Endodermal cell (in vitro differentiated cells): ENCODE data around the gene BNIP3. TPM values are rescaled to one million over a fixed set of nuclear protein-coding genes. Genes with fewer than 3 reads are reported as not detected.

Source experiments
- DNase-seq: peaks from one replicate; pipeline ENCODE4 v3.0.0-alpha.2; 2017
- H3K27ac ChIP-seq: 2 replicates; pipeline ENCODE4 v1.5.1; 2013; ENCODE audit warnings: mild to moderate bottlenecking, low read depth, low read length, moderate library complexity
- H3K27me3 ChIP-seq: 2 replicates; pipeline ENCODE4 v1.6.1; 2013; ENCODE audit warnings: mild to moderate bottlenecking, low read length, moderate library complexity; ENCODE audit not compliant: insufficient read depth, control insufficient read depth, poor library complexity, severe bottlenecking
- H3K36me3 ChIP-seq: 2 replicates; pipeline ENCODE4 v1.7.0; 2013; ENCODE audit warnings: mild to moderate bottlenecking, low read length, moderate library complexity; ENCODE audit not compliant: control insufficient read depth, insufficient read depth
- H3K4me1 ChIP-seq: one replicate; pipeline ENCODE4 v1.7.0; 2013; ENCODE audit warnings: low read length; ENCODE audit not compliant: control insufficient read depth, insufficient read depth
- H3K4me3 ChIP-seq: 2 replicates; pipeline ENCODE4 v1.5.1; 2013; ENCODE audit warnings: mild to moderate bottlenecking, low read length, moderate library complexity
- H3K9ac ChIP-seq: 2 replicates; pipeline ENCODE4 v1.6.1; 2013; ENCODE audit warnings: mild to moderate bottlenecking, low read length, moderate library complexity; ENCODE audit not compliant: poor library complexity, severe bottlenecking; ENCODE audit errors: extremely low read depth
- H3K9me3 ChIP-seq: 2 replicates; pipeline ENCODE4 v1.6.1; 2013; ENCODE audit warnings: mild to moderate bottlenecking, low read length, moderate library complexity; ENCODE audit not compliant: control insufficient read depth
- H3K27ac Mint-ChIP-seq: 2 replicates; pipeline ENCODE4 v1.8.0; 2020; ENCODE audit warnings: mixed read lengths
- H3K27me3 Mint-ChIP-seq: 2 replicates; pipeline ENCODE4 v1.8.0; 2021; ENCODE audit warnings: mild to moderate bottlenecking, mixed read lengths; ENCODE audit not compliant: insufficient read depth
- H3K36me3 Mint-ChIP-seq: 2 replicates; pipeline ENCODE4 v1.8.0; 2020; ENCODE audit warnings: low read depth, mixed read lengths
- H3K4me1 Mint-ChIP-seq: 2 replicates; pipeline ENCODE4 v1.8.0; 2020; ENCODE audit warnings: mixed read lengths
- H3K4me3 Mint-ChIP-seq: 2 replicates; pipeline ENCODE4 v1.8.0; 2020; ENCODE audit warnings: mild to moderate bottlenecking, moderate library complexity, mixed read lengths
- H3K9me3 Mint-ChIP-seq: 2 replicates; pipeline ENCODE4 v1.8.0; 2020; ENCODE audit warnings: mild to moderate bottlenecking, mixed read lengths
- CTCF ChIP-seq: fragments of 200-600 bp; sonication (generic); conservative IDR thresholded peaks from 2 replicates; pipeline ENCODE4 v1.5.0; 2021; ENCODE audit warnings: antibody characterized with exemption, mild to moderate bottlenecking
- WGBS, 2 experiments: methylation state at CpG; one replicate each; pipeline versions ENCODE4 v1.1.5 to v1.1.7; 2013; ENCODE audit warnings: missing lambda C conversion rate in 2 of 2, mixed read lengths in 1 of 2; ENCODE audit not compliant: insufficient coverage in 1 of 2, insufficient read length in 1 of 2; 5-methylcytosine and 5-hydroxymethylcytosine counted together
- total RNA-seq, 2 donors: library from RNA; stranded (reverse); fragmentation: NEBNext Ultra II Directional in 1 of 2; extraction: Animal tissue kit (Norgen Biotek cat#: 25700) in 1 of 2; gene quantifications; 2 replicates in 1 of 2; 3 replicates in 1 of 2; pipeline ENCODE4 v1.2.1, GENCODE V29; 2021

Gene BNIP3
- total RNA-seq, 2 donors from 2014 or later = 93.5 to 108 TPM

- H3K4me1 Mint-ChIP-seq = peaks cover 22% of the 10 kb centered on the region
- H3K27me3 Mint-ChIP-seq = peaks cover 5% of the 10 kb centered on the region
- no peak for TF ChIP-seq CTCF
- no peaks in the 10 kb centered on the region for H3K36me3 Mint-ChIP-seq
- H3K9me3 Mint-ChIP-seq = no peaks in the 10 kb centered on the region
- H3K4me1 ChIP-seq = peaks cover 4% of the 10 kb centered on the region
- no peaks in the 10 kb centered on the region for H3K9me3 ChIP-seq
- DNase-seq = peak; percentile 65
- no peak overlapping the region for H3K27ac Mint-ChIP-seq
- no peak overlapping the region for H3K4me3 Mint-ChIP-seq
- 83 to 84% methylated on average over 1 to 6 of the region's 6 CpGs for WGBS, 2 experiments
- H3K4me3 ChIP-seq = no peak overlapping the region
- H3K9ac ChIP-seq = no peak overlapping the region
- no peaks in the 10 kb centered on the region for H3K27me3 ChIP-seq
- no peak overlapping the region for H3K27ac ChIP-seq
- no peaks in the 10 kb centered on the region for H3K36me3 ChIP-seq
These were observed 34.8 kb upstream of the BNIP3 start for GRCh38 chr10:132016514-132016913.

GRCh38 chr10:132011445-132011844 lies 29.7 kb upstream of the BNIP3 start:
- no peaks in the 10 kb centered on the region for H3K36me3 Mint-ChIP-seq
- no peak overlapping the region for H3K4me3 ChIP-seq
- WGBS, 2 experiments = 92 to 100% methylated on average over 1 of the region's 1 CpG
- no peak overlapping the region for H3K9ac ChIP-seq
- H3K4me1 ChIP-seq = peaks cover 10% of the 10 kb centered on the region
- H3K4me1 Mint-ChIP-seq = peaks cover 40% of the 10 kb centered on the region
- no peak overlapping the region for H3K4me3 Mint-ChIP-seq
- H3K27ac Mint-ChIP-seq = no peak overlapping the region
- DNase-seq = no peak
- no peak for TF ChIP-seq CTCF
- no peaks in the 10 kb centered on the region for H3K27me3 ChIP-seq
- H3K27me3 Mint-ChIP-seq = no peaks in the 10 kb centered on the region
- no peak overlapping the region for H3K27ac ChIP-seq
- no peaks in the 10 kb centered on the region for H3K9me3 ChIP-seq
- H3K36me3 ChIP-seq = no peaks in the 10 kb centered on the region
- no peaks in the 10 kb centered on the region for H3K9me3 Mint-ChIP-seq

- Mint-ChIP-seq H3K27ac (no peak overlapping the region), H3K4me1 (peaks cover 36% of the 10 kb centered on the region), H3K36me3 (no peaks in the 10 kb centered on the region), H3K4me3 (no peak overlapping the region), H3K27me3 (no peaks in the 10 kb centered on the region), H3K9me3 (no peaks in the 10 kb centered on the region)
- Histone ChIP-seq H3K9ac (no peak overlapping the region), H3K9me3 (no peaks in the 10 kb centered on the region), H3K4me3 (no peak overlapping the region), H3K27me3 (no peaks in the 10 kb centered on the region), H3K27ac (no peak overlapping the region), H3K4me1 (peaks cover 8% of the 10 kb centered on the region), H3K36me3 (no peaks in the 10 kb centered on the region)
- TF ChIP-seq CTCF = no peak
- 76 to 80% methylated on average over 5 to 6 of the region's 6 CpGs for WGBS, 2 experiments
- DNase-seq = peak; percentile 66
These were observed 29.3 kb upstream of the BNIP3 start for GRCh38 chr10:132011024-132011423.
